ENCODE results near the gene CNTN6. TPM values are rescaled to one million over a fixed set of nuclear protein-coding genes. Genes with fewer than 3 reads are reported as not detected.

Gene CNTN6
- total RNA-seq, 2 donors from 2014 or later: not detected

- no peaks in the 10 kb centered on the region for H3K27me3 Mint-ChIP-seq
- no peaks in the 10 kb centered on the region for H3K4me1 Mint-ChIP-seq
- H3K36me3 Mint-ChIP-seq (ENCODE audit: low read depth): no peaks in the 10 kb centered on the region
- no peak overlapping the region for H3K27ac Mint-ChIP-seq
- H3K9me3 Mint-ChIP-seq: peaks cover 5% of the 10 kb centered on the region
- no peak overlapping the region for H3K4me3 Mint-ChIP-seq
- no peak for ATAC-seq (replicated peaks)
Measured at GRCh38 chr3:1131166-1131565, 38.3 kb downstream of the CNTN6 start.

- Mint-ChIP-seq H3K27me3 (no peaks in the 10 kb centered on the region), H3K9me3 (no peaks in the 10 kb centered on the region), H3K4me1 (no peaks in the 10 kb centered on the region), H3K36me3 (ENCODE audit: low read depth) (no peaks in the 10 kb centered on the region), H3K4me3 (no peak overlapping the region), H3K27ac (no peak overlapping the region)
- ATAC-seq (replicated peaks): no peak
Measured at GRCh38 chr3:1135194-1135593, 42.4 kb downstream of the CNTN6 start.

- Mint-ChIP-seq H3K9me3 (peaks cover 5% of the 10 kb centered on the region), H3K27ac (no peak overlapping the region), H3K4me3 (no peak overlapping the region), H3K4me1 (no peaks in the 10 kb centered on the region), H3K27me3 (no peaks in the 10 kb centered on the region), H3K36me3 (ENCODE audit: low read depth) (no peaks in the 10 kb centered on the region)
- no peak for ATAC-seq (replicated peaks)
Measured at GRCh38 chr3:1138036-1138435, 45.2 kb downstream of the CNTN6 start.

- Mint-ChIP-seq H3K9me3 (peaks cover 5% of the 10 kb centered on the region), H3K36me3 (ENCODE audit: low read depth) (no peaks in the 10 kb centered on the region), H3K27me3 (no peaks in the 10 kb centered on the region), H3K27ac (no peak overlapping the region), H3K4me3 (no peak overlapping the region), H3K4me1 (no peaks in the 10 kb centered on the region)
- ATAC-seq (replicated peaks): no peak
Measured at GRCh38 chr3:1139071-1139470, 46.2 kb downstream of the CNTN6 start.

- H3K4me1 Mint-ChIP-seq: no peaks in the 10 kb centered on the region
- H3K27ac Mint-ChIP-seq: no peak overlapping the region
- no peak overlapping the region for H3K4me3 Mint-ChIP-seq
- no peaks in the 10 kb centered on the region for H3K27me3 Mint-ChIP-seq
- no peaks in the 10 kb centered on the region for H3K9me3 Mint-ChIP-seq
- H3K36me3 Mint-ChIP-seq (ENCODE audit: low read depth): no peaks in the 10 kb centered on the region
- no peak for ATAC-seq (replicated peaks)
Measured at GRCh38 chr3:1147326-1147725, 54.5 kb downstream of the CNTN6 start.

GRCh38 chr3:1147819-1148218 lies 55.0 kb downstream of the CNTN6 start:
- H3K4me1 Mint-ChIP-seq: no peaks in the 10 kb centered on the region

GRCh38 chr3:1164101-1164500 lies 71.3 kb downstream of the CNTN6 start:
- H3K27ac Mint-ChIP-seq: no peak overlapping the region
- no peaks in the 10 kb centered on the region for H3K4me1 Mint-ChIP-seq
- no peak for ATAC-seq (replicated peaks)
- no peak overlapping the region for H3K4me3 Mint-ChIP-seq
- H3K9me3 Mint-ChIP-seq: peaks cover 10% of the 10 kb centered on the region
- H3K27me3 Mint-ChIP-seq: no peaks in the 10 kb centered on the region
- H3K36me3 Mint-ChIP-seq (ENCODE audit: low read depth): no peaks in the 10 kb centered on the region

More at GRCh38 chr3:1147819-1148218, 55.0 kb downstream of the CNTN6 start:
- no peaks in the 10 kb centered on the region for H3K27me3 Mint-ChIP-seq
- no peaks in the 10 kb centered on the region for H3K9me3 Mint-ChIP-seq
- H3K27ac Mint-ChIP-seq: no peak overlapping the region
- no peak overlapping the region for H3K4me3 Mint-ChIP-seq
- no peaks in the 10 kb centered on the region for H3K36me3 Mint-ChIP-seq (ENCODE audit: low read depth)
- no peak for ATAC-seq (replicated peaks)

GRCh38 chr3:1171320-1171719 lies 78.5 kb downstream of the CNTN6 start:
- H3K9me3 Mint-ChIP-seq: peaks cover 8% of the 10 kb centered on the region
- no peak overlapping the region for H3K27ac Mint-ChIP-seq
- no peak for ATAC-seq (replicated peaks)
- H3K27me3 Mint-ChIP-seq: no peaks in the 10 kb centered on the region
- H3K36me3 Mint-ChIP-seq (ENCODE audit: low read depth): no peaks in the 10 kb centered on the region
- H3K4me1 Mint-ChIP-seq: no peaks in the 10 kb centered on the region
- H3K4me3 Mint-ChIP-seq: no peak overlapping the region

- no peak overlapping the region for H3K4me3 Mint-ChIP-seq
- H3K27ac Mint-ChIP-seq: no peak overlapping the region
- no peaks in the 10 kb centered on the region for H3K4me1 Mint-ChIP-seq
- H3K36me3 Mint-ChIP-seq (ENCODE audit: low read depth): no peaks in the 10 kb centered on the region
- peaks cover 8% of the 10 kb centered on the region for H3K9me3 Mint-ChIP-seq
- ATAC-seq (replicated peaks): no peak
- H3K27me3 Mint-ChIP-seq: no peaks in the 10 kb centered on the region
Measured at GRCh38 chr3:1172644-1173043, 79.8 kb downstream of the CNTN6 start.

- no peaks in the 10 kb centered on the region for H3K36me3 Mint-ChIP-seq (ENCODE audit: low read depth)
- no peak overlapping the region for H3K4me3 Mint-ChIP-seq
- no peaks in the 10 kb centered on the region for H3K27me3 Mint-ChIP-seq
- peaks cover 13% of the 10 kb centered on the region for H3K9me3 Mint-ChIP-seq
- ATAC-seq (replicated peaks): no peak
- no peak overlapping the region for H3K27ac Mint-ChIP-seq
- H3K4me1 Mint-ChIP-seq: no peaks in the 10 kb centered on the region
Measured at GRCh38 chr3:1179146-1179545, 86.3 kb downstream of the CNTN6 start.

GRCh38 chr3:1183320-1184048 lies 90.7 kb downstream of the CNTN6 start:
- Mint-ChIP-seq H3K9me3 (peaks cover 5% of the 10 kb centered on the region), H3K27me3 (no peaks in the 10 kb centered on the region), H3K36me3 (ENCODE audit: low read depth) (no peaks in the 10 kb centered on the region)

GRCh38 chr3:1190569-1190968 lies 97.7 kb downstream of the CNTN6 start:
- no peak for ATAC-seq (replicated peaks)
- Mint-ChIP-seq H3K27ac (no peak overlapping the region), H3K36me3 (ENCODE audit: low read depth) (no peaks in the 10 kb centered on the region), H3K4me1 (no peaks in the 10 kb centered on the region), H3K4me3 (no peak overlapping the region), H3K27me3 (no peaks in the 10 kb centered on the region), H3K9me3 (peaks cover 25% of the 10 kb centered on the region)

More at GRCh38 chr3:1183320-1184048, 90.7 kb downstream of the CNTN6 start:
- H3K4me3 Mint-ChIP-seq: no peak overlapping the region
- no peaks in the 10 kb centered on the region for H3K4me1 Mint-ChIP-seq
- ATAC-seq (replicated peaks): no peak
- no peak overlapping the region for H3K27ac Mint-ChIP-seq

- H3K36me3 Mint-ChIP-seq (ENCODE audit: low read depth): no peaks in the 10 kb centered on the region
- no peak overlapping the region for H3K27ac Mint-ChIP-seq
- no peaks in the 10 kb centered on the region for H3K27me3 Mint-ChIP-seq
- peaks cover 25% of the 10 kb centered on the region for H3K9me3 Mint-ChIP-seq
- H3K4me1 Mint-ChIP-seq: no peaks in the 10 kb centered on the region
- no peak for ATAC-seq (replicated peaks)
- no peak overlapping the region for H3K4me3 Mint-ChIP-seq
Measured at GRCh38 chr3:1191026-1191425, 98.2 kb downstream of the CNTN6 start.

GRCh38 chr3:1195947-1196346 lies 103.1 kb downstream of the CNTN6 start:
- Mint-ChIP-seq H3K4me3 (no peak overlapping the region), H3K27me3 (no peaks in the 10 kb centered on the region), H3K4me1 (no peaks in the 10 kb centered on the region), H3K36me3 (ENCODE audit: low read depth) (no peaks in the 10 kb centered on the region), H3K9me3 (peaks cover 17% of the 10 kb centered on the region), H3K27ac (no peak overlapping the region)
- ATAC-seq (replicated peaks): no peak

GRCh38 chr3:1197051-1197450 lies 104.2 kb downstream of the CNTN6 start:
- H3K27me3 Mint-ChIP-seq: no peaks in the 10 kb centered on the region
- H3K4me1 Mint-ChIP-seq: no peaks in the 10 kb centered on the region
- no peak for ATAC-seq (replicated peaks)
- H3K9me3 Mint-ChIP-seq: peaks cover 14% of the 10 kb centered on the region
- no peak overlapping the region for H3K27ac Mint-ChIP-seq
- no peaks in the 10 kb centered on the region for H3K36me3 Mint-ChIP-seq (ENCODE audit: low read depth)
- no peak overlapping the region for H3K4me3 Mint-ChIP-seq

- Mint-ChIP-seq H3K9me3 (peaks cover 8% of the 10 kb centered on the region), H3K27me3 (no peaks in the 10 kb centered on the region), H3K4me3 (no peak overlapping the region), H3K36me3 (ENCODE audit: low read depth) (no peaks in the 10 kb centered on the region), H3K27ac (no peak overlapping the region), H3K4me1 (no peaks in the 10 kb centered on the region)
- no peak for ATAC-seq (replicated peaks)
Measured at GRCh38 chr3:1200371-1200770, 107.5 kb downstream of the CNTN6 start.
